Medulla oblongata (tissue), 1 donor: ENCODE data around the gene GOLIM4.
"Not testable (repeated sequence)": the region's sequence is repeated elsewhere in the genome, so short reads cannot be mapped to it uniquely, and the experiment has no call there.

Experiments
- DNase-seq: peaks from one replicate; pipeline ENCODE4 v3.0.0-alpha.2; 2015; ENCODE audit errors: extremely low spot score

Gene GOLIM4, protein sequence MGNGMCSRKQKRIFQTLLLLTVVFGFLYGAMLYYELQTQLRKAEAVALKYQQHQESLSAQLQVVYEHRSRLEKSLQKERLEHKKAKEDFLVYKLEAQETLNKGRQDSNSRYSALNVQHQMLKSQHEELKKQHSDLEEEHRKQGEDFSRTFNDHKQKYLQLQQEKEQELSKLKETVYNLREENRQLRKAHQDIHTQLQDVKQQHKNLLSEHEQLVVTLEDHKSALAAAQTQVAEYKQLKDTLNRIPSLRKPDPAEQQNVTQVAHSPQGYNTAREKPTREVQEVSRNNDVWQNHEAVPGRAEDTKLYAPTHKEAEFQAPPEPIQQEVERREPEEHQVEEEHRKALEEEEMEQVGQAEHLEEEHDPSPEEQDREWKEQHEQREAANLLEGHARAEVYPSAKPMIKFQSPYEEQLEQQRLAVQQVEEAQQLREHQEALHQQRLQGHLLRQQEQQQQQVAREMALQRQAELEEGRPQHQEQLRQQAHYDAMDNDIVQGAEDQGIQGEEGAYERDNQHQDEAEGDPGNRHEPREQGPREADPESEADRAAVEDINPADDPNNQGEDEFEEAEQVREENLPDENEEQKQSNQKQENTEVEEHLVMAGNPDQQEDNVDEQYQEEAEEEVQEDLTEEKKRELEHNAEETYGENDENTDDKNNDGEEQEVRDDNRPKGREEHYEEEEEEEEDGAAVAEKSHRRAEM

DNA sequence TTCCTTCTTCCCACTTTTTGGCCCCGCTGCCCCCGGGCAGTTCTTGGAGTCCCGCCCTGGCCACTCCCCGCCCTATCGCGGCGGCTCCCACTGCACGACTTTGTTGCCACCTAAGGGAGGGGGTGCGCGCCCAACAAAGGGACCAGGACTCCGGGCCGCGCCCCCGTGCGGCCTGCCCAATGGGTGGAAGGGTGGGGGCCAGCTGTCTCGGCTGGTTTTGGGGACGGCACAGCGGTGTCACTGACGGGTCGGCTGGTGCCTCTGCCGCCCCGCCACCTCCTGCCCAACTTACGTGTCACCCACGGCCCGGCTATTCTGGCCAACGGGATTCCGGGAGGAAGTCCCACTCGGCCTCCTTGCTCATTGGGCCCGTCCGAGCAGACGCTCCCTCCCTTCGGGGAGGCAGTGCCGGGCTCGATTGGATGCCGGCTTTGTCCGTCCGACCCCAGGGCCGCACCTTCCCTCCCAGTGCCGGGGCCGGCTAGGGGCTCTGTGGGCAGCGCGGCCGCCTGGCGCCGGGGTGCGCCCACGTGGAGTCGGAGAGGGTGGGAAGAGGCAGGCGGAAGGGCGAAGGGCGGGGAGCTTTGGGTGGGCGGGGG is at the start of gene GOLIM4:
GOLIM4 (minus strand) TSS at position 314 of the 599 bp plus-strand sequence. CDS start 639 bp downstream, outside the sequence.
- DNase-seq, result peak; percentile 98

DNA sequence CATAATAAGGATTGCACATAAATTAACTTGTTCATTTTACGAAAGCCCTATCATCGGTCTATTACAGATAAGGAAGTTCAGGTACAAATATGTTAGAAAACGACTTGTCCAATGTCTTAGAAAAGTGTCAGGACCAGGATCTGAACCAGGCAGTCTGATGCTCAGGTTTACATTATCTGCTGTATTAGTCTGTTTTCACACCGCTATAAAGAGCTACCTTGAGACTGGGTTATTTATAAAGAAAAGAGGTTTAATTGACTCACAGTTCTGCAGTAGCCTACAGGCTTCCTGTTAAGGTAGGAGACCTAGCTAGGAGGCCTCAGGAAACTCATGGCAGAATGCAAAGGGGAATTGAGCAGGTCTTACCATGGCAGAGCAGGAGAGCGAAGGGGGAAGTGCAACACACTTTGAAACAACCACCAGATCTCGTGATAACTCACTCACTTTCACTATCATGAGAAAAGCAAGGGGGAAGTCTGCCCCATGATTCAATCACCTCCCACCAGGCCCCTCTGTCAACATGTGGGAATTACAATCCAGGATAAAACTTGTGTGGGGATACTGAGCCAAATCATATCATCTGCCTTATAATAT is 45.8 kb upstream of the GOLIM4 start:
- DNase-seq, result no peak

DNA sequence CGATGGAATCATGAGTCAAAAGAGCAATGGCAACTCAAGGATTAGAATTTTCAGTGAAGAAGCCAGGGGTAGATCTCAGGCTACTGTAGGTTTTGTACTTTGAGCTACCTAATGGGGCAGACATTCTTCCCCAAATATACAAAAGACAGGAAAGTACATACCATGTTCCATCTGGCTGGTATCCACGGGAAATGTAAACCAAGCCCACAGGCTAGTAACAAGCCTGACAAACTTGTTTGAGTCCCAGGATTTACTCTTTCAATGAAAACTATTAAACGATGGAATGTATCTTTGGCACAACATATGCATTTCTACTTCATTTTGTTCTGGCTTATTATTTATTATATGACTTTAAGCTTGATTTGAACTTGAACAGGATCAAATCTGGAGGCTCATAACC is 44.2 kb upstream of the GOLIM4 start:
- no peak for DNase-seq

DNA sequence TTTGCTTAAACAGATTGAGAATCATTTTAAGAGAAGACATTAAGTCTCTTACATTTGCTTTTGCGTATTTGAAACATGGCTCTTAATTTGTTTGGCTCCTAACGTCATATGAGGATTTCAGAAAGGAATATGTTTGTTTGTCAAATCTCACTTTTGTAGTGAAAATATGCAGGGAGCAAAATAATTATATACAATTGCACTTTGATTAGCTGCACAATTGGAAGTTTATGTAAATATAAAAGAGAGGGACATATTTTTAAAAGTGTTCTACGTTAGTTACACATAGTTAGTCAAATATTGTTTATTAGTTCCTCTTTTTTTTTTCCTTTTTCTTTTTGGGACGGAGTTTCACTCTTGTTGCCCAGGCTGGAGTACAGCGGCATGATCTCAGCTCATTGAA is 42.7 kb upstream of the GOLIM4 start:
- no peak for DNase-seq

DNA sequence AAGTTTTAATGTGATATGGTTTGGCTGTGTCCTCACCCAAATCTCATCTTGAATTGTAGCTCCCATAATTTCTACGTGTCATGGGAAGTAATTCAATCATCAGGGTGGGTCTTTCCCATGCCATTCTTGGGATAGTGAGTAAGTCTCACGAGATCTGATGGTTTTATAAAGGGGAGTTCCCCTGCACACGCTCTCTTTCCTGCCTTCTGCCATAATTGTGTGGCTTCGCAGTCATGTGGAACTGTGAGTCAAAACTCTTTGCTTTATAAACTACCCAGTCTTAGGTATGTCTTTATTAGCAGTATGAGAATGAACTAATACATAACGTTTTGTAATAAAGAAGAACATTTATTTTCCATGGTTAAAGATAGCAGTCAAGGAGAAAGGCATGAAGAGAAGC is 39.2 kb upstream of the GOLIM4 start:
- DNase-seq, result no peak

DNA sequence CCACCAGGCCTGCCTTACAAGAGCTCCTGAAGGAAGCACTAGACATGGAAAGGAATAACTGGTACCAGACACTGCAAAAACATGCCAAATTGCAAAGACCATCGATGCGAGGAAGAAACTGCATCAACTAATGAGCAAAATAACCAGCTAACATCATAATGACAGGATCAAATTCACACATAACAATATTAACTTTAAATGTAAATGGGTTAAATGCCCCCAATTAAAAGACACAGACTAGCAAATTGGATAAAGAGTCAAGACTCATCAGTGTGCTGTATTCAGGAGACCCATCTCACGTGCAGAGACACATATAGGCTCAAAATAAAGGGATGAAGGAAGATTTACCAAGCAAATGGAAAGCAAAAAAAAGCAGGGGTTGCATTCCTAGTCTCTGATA is 34.5 kb upstream of the GOLIM4 start:
- DNase-seq, result not testable (repeated sequence)

DNA sequence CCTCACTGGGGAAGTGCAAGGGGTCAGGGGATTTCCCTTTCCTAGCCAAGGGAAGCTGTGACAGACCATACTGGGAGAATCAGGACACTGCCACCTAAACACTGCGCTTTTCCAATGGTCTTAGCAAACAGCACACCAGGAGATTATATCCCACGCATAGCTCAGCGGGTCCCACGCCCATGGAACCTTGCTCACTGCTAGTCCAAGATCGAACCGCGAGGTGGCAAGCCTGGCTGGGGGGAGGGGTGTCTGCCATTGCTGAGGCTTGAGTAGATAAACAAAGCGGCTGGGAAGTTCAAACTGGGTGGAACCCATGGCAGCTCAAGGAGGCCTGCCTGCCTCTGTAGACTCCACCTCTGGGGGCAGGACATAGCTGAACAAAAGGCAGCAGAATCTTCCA is 32.7 kb upstream of the GOLIM4 start:
- not testable (repeated sequence) for DNase-seq

DNA sequence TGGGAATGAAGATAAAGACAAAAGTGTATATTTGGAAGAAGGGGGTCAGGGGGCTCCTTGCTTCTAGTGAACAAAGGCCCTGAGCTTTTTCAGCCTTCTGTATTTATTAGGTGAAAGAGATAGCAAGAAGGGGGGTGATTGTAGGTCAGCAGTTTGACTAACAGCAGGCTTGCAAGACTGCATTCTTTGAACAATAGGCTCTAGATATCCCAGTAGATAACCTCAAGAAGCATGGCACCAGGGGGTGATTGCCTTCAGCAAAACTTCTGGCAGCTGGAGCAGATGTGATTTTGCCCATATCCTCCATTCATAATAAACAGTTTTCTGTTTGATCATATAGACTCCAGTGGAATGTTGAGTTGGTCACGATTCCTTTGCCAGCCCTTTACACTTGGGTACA is 31.7 kb upstream of the GOLIM4 start:
- DNase-seq, result no peak

DNA sequence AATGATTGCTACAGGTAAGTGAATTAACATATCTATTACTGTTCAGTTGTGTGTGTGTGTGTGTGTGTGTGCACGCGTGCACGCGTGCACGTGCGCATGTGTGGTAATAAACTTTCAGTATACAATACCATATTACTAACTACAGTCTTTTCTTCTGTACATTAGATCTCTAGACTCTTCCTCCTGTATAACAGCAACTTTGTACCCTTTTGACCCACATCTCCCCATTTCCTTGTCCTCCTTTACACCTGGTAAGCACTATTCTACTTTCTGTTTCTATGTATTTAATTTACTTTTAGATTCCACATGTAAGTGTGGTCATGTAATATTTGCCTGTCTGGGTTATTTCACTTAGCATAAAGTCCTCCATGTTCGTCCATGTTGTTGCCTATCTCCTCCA is 29.1 kb upstream of the GOLIM4 start:
- no peak for DNase-seq

DNA sequence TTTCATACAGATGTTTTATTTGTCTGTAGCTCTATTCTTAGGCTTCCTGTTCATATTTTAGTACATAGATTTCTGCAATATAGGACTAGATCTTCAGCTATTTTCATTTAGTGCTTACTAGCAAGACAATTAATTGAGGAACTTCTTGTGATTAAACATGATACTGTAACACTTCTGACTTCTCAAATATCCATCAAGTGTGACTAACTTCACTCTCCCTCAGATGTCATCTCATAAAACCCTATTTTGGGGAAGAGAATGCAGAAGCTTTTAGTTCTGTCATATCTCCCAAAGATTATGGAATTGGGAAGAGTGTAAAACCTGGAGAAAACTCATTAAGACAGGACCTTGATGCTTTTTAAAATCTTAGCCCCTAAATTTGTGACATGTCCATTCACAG is 28.6 kb upstream of the GOLIM4 start:
- DNase-seq, result no peak

DNA sequence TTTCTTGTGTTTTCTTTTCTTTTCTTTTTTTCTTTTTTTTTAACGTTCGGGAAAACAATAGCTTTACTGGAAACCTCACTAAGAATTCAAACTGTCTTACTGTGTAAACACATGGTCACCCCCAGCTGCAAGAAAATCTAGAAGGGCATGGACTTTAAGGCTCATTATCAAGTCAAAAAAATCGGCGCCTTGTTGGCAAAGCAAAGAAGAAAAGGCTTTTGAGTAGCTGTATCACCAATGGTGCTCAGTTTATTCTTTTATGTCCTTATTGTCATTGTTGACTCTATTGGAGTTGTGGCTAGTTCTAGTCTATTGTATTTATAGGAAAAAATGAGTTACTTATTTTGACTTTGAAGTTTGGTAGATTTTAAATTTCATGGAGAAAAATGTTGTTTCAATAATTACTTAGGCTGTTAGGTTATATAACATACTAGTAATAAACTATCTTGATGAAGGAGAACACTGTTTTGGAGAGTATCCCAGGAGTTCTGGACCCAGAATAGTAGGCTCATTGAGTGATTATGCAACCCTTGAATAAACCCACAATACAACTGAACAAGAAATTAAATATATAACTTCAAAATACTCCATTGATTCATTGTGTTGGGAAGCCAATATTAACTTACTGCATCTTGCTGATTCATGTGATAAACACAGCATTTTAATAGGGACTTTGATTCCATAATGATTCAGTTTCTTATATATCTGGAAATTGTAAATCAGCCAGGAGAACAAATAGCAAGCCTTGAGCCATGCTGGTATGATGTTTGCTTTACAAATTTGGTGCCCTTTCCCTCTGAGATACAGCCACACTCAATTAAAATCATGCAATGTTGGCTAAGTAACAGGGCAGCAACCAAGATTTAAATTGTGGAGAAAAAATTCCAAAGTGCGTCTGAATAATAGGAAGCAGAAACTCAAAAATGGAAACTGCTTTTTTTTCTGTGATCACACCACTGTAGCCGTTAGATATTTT is 27.8 kb upstream of the GOLIM4 start:
- peak; percentile 84 for DNase-seq

DNA sequence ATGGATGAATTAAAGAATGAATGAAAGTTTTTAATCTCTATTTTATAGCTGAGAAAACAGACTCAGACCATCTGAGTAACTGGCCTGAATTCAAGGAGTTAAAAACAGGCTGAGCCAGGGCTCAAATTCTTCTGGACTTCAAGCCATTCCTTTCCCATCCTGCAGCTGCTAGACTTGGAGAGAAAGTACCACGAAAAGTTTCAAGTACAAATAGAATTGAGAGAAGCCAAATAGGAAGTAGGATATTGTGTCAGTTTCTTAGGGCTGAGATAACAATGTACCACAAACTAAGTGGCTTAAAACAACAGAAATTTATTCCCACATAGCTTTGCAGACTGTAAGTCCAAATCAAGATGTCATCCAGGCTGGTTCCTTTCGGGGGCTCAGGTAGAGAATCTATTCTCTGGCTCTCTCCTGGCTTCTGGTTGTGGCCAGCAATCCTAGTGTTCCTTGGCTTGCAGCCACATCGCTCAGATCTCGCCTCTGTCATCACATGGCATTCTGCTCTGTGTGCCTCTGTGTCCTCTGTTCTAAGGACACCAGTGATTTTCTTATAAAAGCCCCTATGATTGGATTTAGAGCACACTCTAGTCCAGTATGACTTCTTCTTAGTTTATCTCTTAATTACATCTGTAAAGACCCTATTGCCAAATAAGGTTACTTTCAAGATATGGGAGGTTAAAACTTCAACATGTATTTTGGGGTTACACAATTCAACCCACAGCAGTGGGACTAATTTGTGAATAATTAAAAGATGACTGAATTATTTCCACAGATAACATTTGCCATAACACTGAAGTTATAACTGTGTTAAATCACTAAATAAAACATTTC is 25.7 kb upstream of the GOLIM4 start:
- DNase-seq, result peak; percentile 38

DNA sequence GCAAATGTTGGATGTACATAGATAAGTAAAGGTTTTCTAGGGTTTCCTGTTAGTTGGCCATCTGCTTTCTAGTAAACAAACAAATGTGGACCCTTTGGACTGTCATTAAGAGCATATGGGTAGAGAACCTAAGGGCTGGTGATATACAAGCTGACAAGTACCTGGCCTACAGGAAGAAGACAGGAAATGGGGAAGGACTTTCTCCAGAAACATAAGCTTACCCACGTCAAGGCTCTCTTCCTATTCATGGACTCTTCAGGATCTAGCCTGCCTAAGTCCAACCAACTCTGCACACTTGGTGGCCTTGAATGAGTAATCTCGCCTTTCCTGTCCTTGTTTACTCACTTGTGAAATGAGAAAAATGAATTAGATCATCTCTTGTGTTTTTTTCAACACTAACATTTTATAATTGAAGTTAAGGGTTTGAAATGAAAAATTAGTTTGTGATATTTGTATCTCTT is 22.2 kb upstream of the GOLIM4 start:
- no peak for DNase-seq

DNA sequence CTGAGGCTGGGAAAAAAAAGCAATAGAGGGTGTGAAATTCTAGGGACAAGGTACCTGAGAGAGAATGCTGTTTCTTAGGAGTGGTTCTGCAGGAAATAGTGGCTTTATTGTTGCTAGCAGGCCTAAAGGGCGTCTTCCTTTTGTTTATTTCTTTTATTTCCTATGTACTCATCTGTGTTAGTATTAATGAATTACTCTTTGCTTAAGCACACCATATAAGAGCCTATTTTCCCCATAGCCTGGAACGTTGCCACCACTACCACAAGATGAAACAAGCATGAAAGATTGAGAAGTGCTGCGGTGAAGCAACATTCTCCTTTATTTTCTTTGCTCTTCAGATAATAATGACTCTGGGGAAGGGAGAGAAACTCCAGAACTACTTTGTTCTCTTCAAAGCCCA is 21.3 kb upstream of the GOLIM4 start:
- DNase-seq, result no peak

DNA sequence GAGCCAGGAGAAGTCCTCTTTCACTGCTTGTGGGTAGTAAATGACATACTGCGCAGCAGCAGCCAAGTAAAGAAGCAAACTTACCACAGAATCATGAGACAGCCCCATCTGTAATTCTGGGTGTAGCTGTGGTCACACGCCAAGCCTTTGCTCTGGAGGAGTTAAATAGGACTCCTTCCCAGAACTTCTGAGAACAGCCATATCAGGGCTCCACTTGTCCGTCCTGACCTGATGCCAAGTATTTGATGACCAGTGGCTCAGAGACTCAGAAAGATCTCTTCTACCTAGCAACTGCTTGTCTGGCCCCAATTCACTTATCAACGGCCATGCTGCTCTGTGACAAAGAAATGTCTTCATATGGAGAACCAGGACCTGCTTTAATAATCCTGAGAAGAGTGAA is 20.6 kb upstream of the GOLIM4 start:
- peak; percentile 21 for DNase-seq

DNA sequence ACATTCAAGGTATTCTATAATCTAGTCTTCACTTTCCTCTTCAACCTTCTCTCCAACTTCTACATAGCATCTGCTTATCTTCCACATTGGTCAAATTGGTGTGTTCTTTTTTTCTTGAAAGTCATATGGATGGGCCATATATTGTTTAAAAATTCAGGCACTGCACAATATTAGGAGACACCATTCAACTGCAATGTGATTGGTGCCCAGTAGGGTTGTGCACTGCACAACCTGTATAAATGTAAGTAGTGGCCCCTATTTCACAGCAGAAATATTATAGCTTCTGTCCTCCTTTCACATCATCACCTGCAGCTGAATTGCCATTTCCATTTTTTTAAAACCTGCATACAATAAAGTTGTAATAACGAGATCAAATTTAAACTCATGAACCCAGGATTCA is 18.1 kb upstream of the GOLIM4 start:
- DNase-seq, result no peak

DNA sequence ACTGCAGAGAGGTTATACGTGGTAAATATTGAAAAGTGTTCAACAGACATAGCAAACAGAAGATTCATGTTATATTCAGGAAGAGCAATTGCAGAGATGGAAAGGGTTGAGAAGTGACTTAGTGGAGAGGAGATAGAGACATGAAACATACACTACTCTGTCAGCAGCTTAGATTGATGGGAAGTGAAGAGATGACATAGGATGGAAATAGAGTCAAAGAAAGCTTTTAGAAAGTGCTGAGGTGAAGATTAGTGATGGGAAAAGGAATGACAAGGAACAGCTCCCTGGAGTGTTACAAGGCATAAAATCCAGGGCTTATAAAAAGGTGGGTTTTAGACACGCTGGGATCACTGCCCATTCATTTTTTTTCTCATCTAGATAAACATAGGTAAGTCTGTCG is 17.2 kb upstream of the GOLIM4 start:
- no peak for DNase-seq

DNA sequence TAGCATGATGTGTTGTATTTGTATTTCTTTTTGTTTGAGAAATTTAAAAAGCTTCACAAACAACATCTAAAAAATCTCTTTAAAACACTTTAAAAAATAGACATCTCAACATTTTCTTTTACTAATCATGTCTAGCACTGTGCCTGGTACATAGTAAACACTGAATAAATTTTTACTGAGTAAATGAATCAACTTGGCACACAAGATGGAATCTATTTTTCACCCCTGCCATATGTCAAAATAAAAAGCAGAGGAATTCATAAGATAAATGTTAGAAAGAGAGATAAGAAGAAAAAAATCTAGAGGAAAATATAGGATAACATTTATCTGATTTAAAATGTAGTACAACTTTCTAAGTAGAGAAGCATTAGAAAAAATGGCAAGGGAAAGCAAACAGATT is 8.6 kb upstream of the GOLIM4 start:
- no peak for DNase-seq

DNA sequence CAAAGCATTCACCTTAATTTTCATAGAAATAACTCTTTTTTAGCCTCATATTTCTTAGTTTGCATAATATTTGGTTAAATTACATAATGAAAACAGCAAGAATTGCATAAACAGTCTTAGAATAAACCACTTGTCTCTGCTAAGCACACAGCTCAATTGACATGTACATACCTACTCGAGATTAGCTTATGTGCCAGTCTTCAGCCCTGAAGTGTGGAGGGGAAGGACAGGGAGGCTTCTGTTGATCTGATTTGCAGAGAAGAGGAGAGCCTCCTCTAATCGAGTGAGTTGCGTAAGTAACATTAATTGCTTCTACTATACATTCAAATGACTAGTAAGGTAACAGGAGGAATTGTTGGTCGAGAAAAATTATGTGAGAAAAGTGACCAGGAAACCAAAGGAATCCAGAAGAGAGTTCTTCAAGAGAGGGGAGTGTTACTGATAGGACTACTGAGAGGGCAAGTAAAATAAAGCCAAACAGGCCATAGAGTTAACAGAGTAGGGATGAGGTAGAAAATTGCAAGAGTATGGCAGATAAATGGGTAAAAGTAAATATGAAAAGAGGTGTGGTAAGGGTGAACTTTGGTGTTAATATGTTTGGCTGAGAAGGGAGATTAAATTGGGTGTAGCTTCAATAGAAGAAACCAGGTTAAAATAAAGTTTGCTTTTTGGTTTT is 7.1 kb upstream of the GOLIM4 start:
- DNase-seq, result no peak
